K562 (cell line): ENCODE measurements around the gene PPIP5K2. TPM values are rescaled to one million over a fixed set of nuclear protein-coding genes. Genes with fewer than 3 reads are reported as not detected.

ENCODE experiments used
- AFF1 ChIP-seq, 2 experiments: fragments of 450-650 bp; IDR thresholded peaks; 2 replicates each; pipeline ENCODE4 v1.6.1; 2018; ENCODE audit warnings: mild to moderate bottlenecking in 2 of 2, low read depth in 1 of 2; ENCODE audit not compliant: partially characterized antibody in 2 of 2
- CTCF ChIP-seq, 3 experiments: IDR thresholded peaks in 2 of 3; conservative IDR thresholded peaks in 1 of 3; 2 replicates each; pipeline ENCODE4 v1.5.1; 2011 to 2012; ENCODE audit warnings: low read length in 3 of 3, mild to moderate bottlenecking in 3 of 3, control low read depth in 2 of 3, improper control_type of control experiment in 1 of 3, inconsistent platforms in 1 of 3, low read depth in 1 of 3, mixed read lengths in 1 of 3, moderate library complexity in 1 of 3; ENCODE audit not compliant: insufficient read depth in 2 of 3
- ELF4 ChIP-seq: fragments of 450-650 bp; formaldehyde crosslinking; IDR thresholded peaks from 2 replicates; pipeline ENCODE4 v1.4.0; 2022; ENCODE audit warnings: missing genetic modification characterization
- FOXK1 ChIP-seq: sonication (generic); formaldehyde crosslinking; IDR thresholded peaks from 2 replicates; pipeline ENCODE4 v1.8.0; 2022; ENCODE audit warnings: missing genetic modification reagents, mild to moderate bottlenecking, borderline replicate concordance
- MXD1 ChIP-seq: fragments of 250-450 bp; sonication (Bioruptor Pico); IDR thresholded peaks from 2 replicates; pipeline ENCODE4 v1.8.0; 2021; ENCODE audit warnings: borderline replicate concordance, mild to moderate bottlenecking, moderate library complexity; ENCODE audit not compliant: poor library complexity, severe bottlenecking
- NR0B1 ChIP-seq: fragments of 450-650 bp; IDR thresholded peaks from one replicate; pipeline ENCODE4 v1.6.1; 2018; ENCODE audit warnings: mild to moderate bottlenecking, moderate library complexity; ENCODE audit not compliant: partially characterized antibody
- SIN3B ChIP-seq: fragments of 450-650 bp; IDR thresholded peaks from 2 replicates; pipeline ENCODE4 v1.6.1; 2017; ENCODE audit warnings: low read depth, mild to moderate bottlenecking, moderate library complexity
- TAF7 ChIP-seq: fragments of 450-650 bp; IDR thresholded peaks from 2 replicates; pipeline ENCODE4 v1.6.1; 2016; ENCODE audit warnings: missing genetic modification characterization, missing compliant biosample characterization
- TFAM ChIP-seq: fragments of 250-450 bp; sonication (Bioruptor Pico); conservative IDR thresholded peaks from 2 replicates; pipeline ENCODE4 v1.5.0; 2021; ENCODE audit warnings: mild to moderate bottlenecking, moderate library complexity
- XRCC4 ChIP-seq: IDR thresholded peaks from one replicate; pipeline ENCODE4 v1.6.1; 2011; ENCODE audit not compliant: insufficient read depth, insufficient read length; ENCODE audit errors: extremely low read depth
- ZBED1 ChIP-seq: IDR thresholded peaks from 2 replicates; pipeline ENCODE4 v1.6.1; 2014
- ZC3H11A ChIP-seq: IDR thresholded peaks from 2 replicates; pipeline ENCODE4 v1.6.1; 2012; ENCODE audit warnings: low read depth, low read length, improper control_type of control experiment
- ZNF224 ChIP-seq: sonication (generic); formaldehyde crosslinking; IDR thresholded peaks from 2 replicates; pipeline ENCODE4 v1.8.0; 2022; ENCODE audit warnings: mild to moderate bottlenecking, missing genetic modification reagents
- polyA plus RNA-seq, 8 experiments: library from polyadenylated mRNA; depleted of rRNA in 4 of 8; stranded (reverse) in 5 of 8; unstranded in 3 of 8; fragments of >200 nt; fragmentation: Nextera tagmentation in 2 of 8; fragmentation: Illumina TruSeq in 1 of 8; extraction: Ambion mirVana in 2 of 8; extraction: Trizol in 1 of 8; gene quantifications; 2 replicates each; pipeline versions ENCODE4 v1.2.1 to v1.2.3, GENCODE V29; 2011 to 2014; ENCODE audit warnings: inconsistent platforms in 1 of 8, missing spikeins in 1 of 8
- total RNA-seq, 7 experiments: library from RNA; depleted of rRNA in 6 of 7; stranded (reverse); fragments of >200 nt in 6 of 7; fragmentation: Illumina TruSeq in 2 of 7; extraction: Trizol in 2 of 7; gene quantifications; 2 replicates each; pipeline versions ENCODE4 v1.2.1 to v1.2.3, GENCODE V29; 2011 to 2021; ENCODE audit warnings: low replicate concordance in 1 of 7

PPIP5K2 gene
- total and polyA plus RNA-seq, 9 of the 15 experiments (the other 6 are each of a cell fraction or from before 2014, with no cell fraction given): 39.4 to 150 (median 99.1) TPM

GRCh38 chr5:103205991-103206700 is 86.0 kb downstream of the PPIP5K2 start (continued):
- TF ChIP-seq AFF1 (IDR thresholded peaks at IDR 0.05; ENCODE audit: low read depth in 1 of 2, partially characterized antibody in 2 of 2) (no peak), ZNF224 (CRISPR knock-in tag) (no peak), ELF4 (CRISPR knock-in tag) (no peak), FOXK1 (CRISPR knock-in tag) (no peak), TFAM (CRISPR knock-in tag) (no peak), ZBED1 (no peak), NR0B1 (no peak), MXD1 (no peak), SIN3B (no peak), TAF7 (tag) (no peak), CTCF (IDR thresholded peaks at IDR 0.05 in 2 of 3, conservative IDR thresholded peaks at IDR 0.05 in 1 of 3; ENCODE audit: insufficient read depth in 2 of 3, low read depth in 1 of 3, low read length in 3 of 3) (no peak), ZC3H11A (no peak), XRCC4 (no peak)
- TF ChIP-seq, all 486 proteins: peak for 0
